ENCODE results near the gene ISM2. TPM values are rescaled to one million over a fixed set of nuclear protein-coding genes. Genes with fewer than 3 reads are reported as not detected.

ISM2 gene
- total and polyA plus RNA-seq, 2 of the 13 experiments (the other 11 are each of a cell fraction or from before 2014, with no cell fraction given) = 1.8 to 40.7 TPM

GRCh38 chr14:77543637-77544334 is 45.2 kb upstream of the ISM2 start:
- Histone ChIP-seq H3K9ac (ENCODE audit: insufficient read depth, low read depth, low read length) (no peak overlapping the region), H3K4me3 (replicated peaks in 1 of 3; ENCODE audit: insufficient read depth in 1 of 3, low read depth in 2 of 3, low read length in 3 of 3) (no peak overlapping the region), H2AFZ (ENCODE audit: low read length) (no peak overlapping the region), H3K27me3 (ENCODE audit: control insufficient read depth in 1 of 2, insufficient read depth in 2 of 2, low read length in 2 of 2) (no peaks in the 10 kb centered on the region), H3K4me1 (ENCODE audit: insufficient read depth, low read length) (peaks cover 14% of the 10 kb centered on the region), H3K27ac (ENCODE audit: extremely low read length, insufficient read depth, low read length) (no peak overlapping the region), H3K36me3 (replicated peaks in 1 of 2; ENCODE audit: control insufficient read depth in 1 of 2, insufficient read depth in 2 of 2, low read length in 2 of 2) (peaks cover 3 to 5% of the 10 kb centered on the region in 2 experiments; a peak in 2 of 5 replicates), H3K4me2 (ENCODE audit: low read depth, low read length) (no peak overlapping the region), H3K9me3 (ENCODE audit: low read length) (no peaks in the 10 kb centered on the region), H3K79me2 (ENCODE audit: insufficient read depth, low read length) (no peaks in the 10 kb centered on the region), H4K20me1 (ENCODE audit: insufficient read depth, low read length) (no peaks in the 10 kb centered on the region)
- 96% methylated on average over 3 of the region's 3 CpGs for WGBS (ENCODE audit: low lambda C conversion rate)
- intact Hi-C loops (cut with micrococcal nuclease; ENCODE audit: unreplicated experiment) = no loop called here
- TF ChIP-seq ZBTB1 (CRISPR knock-in tag; IDR thresholded peaks at IDR 0.05; ENCODE audit: borderline replicate concordance) (no peak), NFE2 (CRISPR knock-in tag; IDR thresholded peaks at IDR 0.05) (no peak), PTBP1 (IDR thresholded peaks at IDR 0.05; ENCODE audit: low read depth, low read length, poor library complexity, severe bottlenecking) (no peak), ZNF615 (CRISPR knock-in tag; IDR thresholded peaks at IDR 0.05; ENCODE audit: borderline replicate concordance) (no peak), EHMT2 (IDR thresholded peaks at IDR 0.05; ENCODE audit: borderline replicate concordance, low read depth, low read length) (no peak), ZNF350 (CRISPR knock-in tag; IDR thresholded peaks at IDR 0.05; ENCODE audit: borderline replicate concordance, low read depth) (no peak)
- in situ Hi-C loops (cut with HindIII; ENCODE audit: extremely low pct_ligation_motif_present, low pct_unique_long_range_greater_than_20kb) = loop anchor here (10.0 kb wide), 1 partner anchor 239 kb away; no protein-coding TSS in a partner anchor
- POLR2A ChIA-PET = no interaction called here
- no TSS peak for BruUV-seq (replicated peaks)
- no peak for ATAC-seq
- CTCF ChIA-PET (ENCODE audit: low intra/inter-chr PET ratio, low total read pairs) = no interaction called here
- DNase-seq (ENCODE audit: low spot score) = no peak
- FAIRE-seq = no peak

- H3K4me2 ChIP-seq (ENCODE audit: low read depth, low read length) = no peak overlapping the region
- BruUV-seq (replicated peaks) = no TSS peak
- H3K9me3 ChIP-seq (ENCODE audit: low read length) = no peaks in the 10 kb centered on the region
- no peaks in the 10 kb centered on the region for H4K20me1 ChIP-seq (ENCODE audit: insufficient read depth, low read length)
- FAIRE-seq (no peak), DNase-seq (ENCODE audit: low spot score) (peak; percentile 48), ATAC-seq (peak; percentile 68)
- peaks cover 14% of the 10 kb centered on the region for H3K4me1 ChIP-seq (ENCODE audit: insufficient read depth, low read length)
- WGBS (ENCODE audit: low lambda C conversion rate) = 55% methylated on average over 5 of the region's 5 CpGs
- in situ Hi-C loops (cut with HindIII; ENCODE audit: extremely low pct_ligation_motif_present, low pct_unique_long_range_greater_than_20kb) = loop anchor here (10.0 kb wide), 1 partner anchor 238 kb away; no protein-coding TSS in a partner anchor
- H3K36me3 ChIP-seq (replicated peaks in 1 of 2; ENCODE audit: control insufficient read depth in 1 of 2, insufficient read depth in 2 of 2, low read length in 2 of 2) = peaks cover 0 to 1% of the 10 kb centered on the region in 2 experiments; a peak in 1 of 5 replicates
- TF ChIP-seq FOXA1 (IDR thresholded peaks at IDR 0.05) (no peak), FOXA1 (CRISPR knock-in tag; IDR thresholded peaks at IDR 0.05) (0 out of 2 replicates have a peak, but pooled peaks have one; percentile 18), CREB1 (IDR thresholded peaks at IDR 0.05) (no peak), CREB1 (CRISPR knock-in tag; IDR thresholded peaks at IDR 0.05) (no peak), SOX13 (IDR thresholded peaks at IDR 0.05) (no peak), SOX13 (CRISPR knock-in tag; conservative IDR thresholded peaks at IDR 0.05 in 1 of 2, IDR thresholded peaks at IDR 0.05 in 1 of 2) (peak in 1 of 2 experiments; percentile 15; a peak in 1 of 4 replicates), ZEB1 (IDR thresholded peaks at IDR 0.05; ENCODE audit: insufficient replicate concordance, low read depth) (no peak)
- H3K27me3 ChIP-seq (ENCODE audit: control insufficient read depth in 1 of 2, insufficient read depth in 2 of 2, low read length in 2 of 2) = no peaks in the 10 kb centered on the region
- POLR2A ChIA-PET = no interaction called here
- no peak overlapping the region for H3K27ac ChIP-seq (ENCODE audit: extremely low read length, insufficient read depth, low read length)
- no peak overlapping the region for H3K4me3 ChIP-seq (replicated peaks in 1 of 3; ENCODE audit: insufficient read depth in 1 of 3, low read depth in 2 of 3, low read length in 3 of 3)
- H2AFZ ChIP-seq (ENCODE audit: low read length) = no peak overlapping the region
- H3K79me2 ChIP-seq (ENCODE audit: insufficient read depth, low read length) = no peaks in the 10 kb centered on the region
- CTCF ChIA-PET (ENCODE audit: low intra/inter-chr PET ratio, low total read pairs) = no interaction called here
- intact Hi-C loops (cut with micrococcal nuclease; ENCODE audit: unreplicated experiment) = no loop called here
- H3K9ac ChIP-seq (ENCODE audit: insufficient read depth, low read depth, low read length) = no peak overlapping the region
Measured at GRCh38 chr14:77543240-77543551, 44.6 kb upstream of the ISM2 start.

Measured in HepG2 (cell line).